SK-N-SH (cell line): ENCODE results near the gene PPP2R2B.

Experiments used
- GABPA ChIP-seq: IDR thresholded peaks from 2 replicates; pipeline ENCODE4 v1.4.0; 2012; ENCODE audit warnings: low read depth, mild to moderate bottlenecking
- PBX3 ChIP-seq: IDR thresholded peaks from 2 replicates; pipeline ENCODE4; 2012
- POLR2AphosphoS5 ChIP-seq: IDR thresholded peaks from 2 replicates; pipeline ENCODE4 v1.6.1; 2012; ENCODE audit warnings: low read depth, low read length

GRCh38 chr5:146745931-146746577, 132.5 kb downstream of the PPP2R2B start:
- TF ChIP-seq PBX3, result no peak
- no peak for TF ChIP-seq GABPA
- TF ChIP-seq POLR2AphosphoS5, result no peak
